K562 (cell line): Measurements from ENCODE around the gene PYROXD2. TPM values are rescaled to one million over a fixed set of nuclear protein-coding genes. Genes with fewer than 3 reads are reported as not detected.

Source experiments
- CBX8 ChIP-seq: fragments of 200-600 bp; sonication (generic); IDR thresholded peaks from 2 replicates; pipeline ENCODE4 v1.6.1; 2012; ENCODE audit warnings: borderline replicate concordance, mixed run types, low read depth, mild to moderate bottlenecking, moderate library complexity, mixed read lengths, low read length, control low read depth, inconsistent platforms; ENCODE audit not compliant: poor library complexity, severe bottlenecking; ENCODE audit errors: extremely low read depth
- CHD1 ChIP-seq: fragments of 200-600 bp; sonication (generic); IDR thresholded peaks from one replicate; pipeline ENCODE4 v1.6.1; 2012; ENCODE audit warnings: mild to moderate bottlenecking, moderate library complexity, low read length, inconsistent platforms
- FOSL1 ChIP-seq: fragments of 200-800 bp; sonication (Bioruptor generic); conservative IDR thresholded peaks from 2 replicates; pipeline ENCODE4 v1.6.1; 2016; ENCODE audit warnings: missing genetic modification characterization, missing compliant biosample characterization
- KHSRP ChIP-seq: fragments of 450-650 bp; IDR thresholded peaks from 2 replicates; pipeline ENCODE4 v1.6.1; 2017
- L3MBTL2 ChIP-seq: fragments of 450-650 bp; IDR thresholded peaks from 2 replicates; pipeline ENCODE4 v1.6.1; 2016; ENCODE audit warnings: mild to moderate bottlenecking, moderate library complexity
- MEF2A ChIP-seq: IDR thresholded peaks from 2 replicates; pipeline ENCODE4 v1.6.1; 2011; ENCODE audit warnings: low read depth, mild to moderate bottlenecking, low read length, moderate library complexity; ENCODE audit not compliant: control insufficient read depth
- MYBL2 ChIP-seq, 2 experiments: fragments of 450-650 bp in 1 of 2; sonication (generic) in 1 of 2; formaldehyde crosslinking in 1 of 2; IDR thresholded peaks; 2 replicates each; pipeline versions ENCODE4 v1.6.1 to v1.8.1; 2017 to 2022; ENCODE audit warnings: borderline replicate concordance in 1 of 2, inconsistent platforms in 1 of 2, low read depth in 1 of 2, mild to moderate bottlenecking in 1 of 2, missing genetic modification reagents in 1 of 2, moderate library complexity in 1 of 2
- NCOA4 ChIP-seq: fragments of 450-650 bp; IDR thresholded peaks from 2 replicates; pipeline ENCODE4 v1.6.1; 2018; ENCODE audit warnings: mild to moderate bottlenecking; ENCODE audit not compliant: partially characterized antibody
- NCOR1 ChIP-seq: fragments of 450-650 bp; IDR thresholded peaks from 2 replicates; pipeline ENCODE4 v1.6.1; 2016; ENCODE audit warnings: mild to moderate bottlenecking, moderate library complexity
- NELFE ChIP-seq: IDR thresholded peaks from 2 replicates; pipeline ENCODE4 v1.6.1; 2011; ENCODE audit warnings: mild to moderate bottlenecking; ENCODE audit not compliant: insufficient read depth, insufficient read length
- NFIC ChIP-seq: fragments of 450-650 bp; IDR thresholded peaks from 2 replicates; pipeline ENCODE4 v1.6.1; 2017; ENCODE audit warnings: mild to moderate bottlenecking, inconsistent platforms
- RFX5 ChIP-seq: IDR thresholded peaks from 2 replicates; pipeline ENCODE4 v1.6.1; 2011; ENCODE audit warnings: low read depth, mild to moderate bottlenecking, improper control_type of control experiment, low read length
- RHOXF2B ChIP-seq: fragments of 250-450 bp; sonication (Bioruptor Pico); conservative IDR thresholded peaks from 2 replicates; pipeline ENCODE4 v1.5.1; 2021
- SP2 ChIP-seq: IDR thresholded peaks from 2 replicates; pipeline ENCODE4 v1.6.1; 2011; ENCODE audit warnings: mild to moderate bottlenecking, low read depth, low read length, moderate library complexity; ENCODE audit not compliant: poor library complexity, severe bottlenecking; ENCODE audit errors: extremely low read depth
- THRAP3 ChIP-seq: fragments of 450-650 bp; IDR thresholded peaks from 2 replicates; pipeline ENCODE4 v1.6.1; 2016; ENCODE audit warnings: mild to moderate bottlenecking, inconsistent platforms, borderline replicate concordance
- ZNF175 ChIP-seq: fragments of 200-800 bp; sonication (Bioruptor generic); IDR thresholded peaks from 2 replicates; pipeline ENCODE4 v1.6.1; 2016; ENCODE audit warnings: low read depth, mild to moderate bottlenecking, missing genetic modification characterization, missing compliant biosample characterization
- ZNF3 ChIP-seq: fragments of 250-450 bp; sonication (Bioruptor Pico); IDR thresholded peaks from 2 replicates; pipeline ENCODE4 v1.5.0; 2021; ENCODE audit warnings: mild to moderate bottlenecking, moderate library complexity
- ZNF41 ChIP-seq: fragments of 250-450 bp; sonication (Bioruptor Pico); conservative IDR thresholded peaks from 2 replicates; pipeline ENCODE4 v1.4.0; 2020; ENCODE audit warnings: mild to moderate bottlenecking
- polyA plus RNA-seq, 8 experiments: library from polyadenylated mRNA; depleted of rRNA in 4 of 8; stranded (reverse) in 5 of 8; unstranded in 3 of 8; fragments of >200 nt; fragmentation: Nextera tagmentation in 2 of 8; fragmentation: Illumina TruSeq in 1 of 8; extraction: Ambion mirVana in 2 of 8; extraction: Trizol in 1 of 8; gene quantifications; 2 replicates each; pipeline versions ENCODE4 v1.2.1 to v1.2.3, GENCODE V29; 2011 to 2014; ENCODE audit warnings: inconsistent platforms in 1 of 8, missing spikeins in 1 of 8
- total RNA-seq, 7 experiments: library from RNA; depleted of rRNA in 6 of 7; stranded (reverse); fragments of >200 nt in 6 of 7; fragmentation: Illumina TruSeq in 2 of 7; extraction: Trizol in 2 of 7; gene quantifications; 2 replicates each; pipeline versions ENCODE4 v1.2.1 to v1.2.3, GENCODE V29; 2011 to 2021; ENCODE audit warnings: low replicate concordance in 1 of 7
- TF ChIP-seq, protein P1 (sequence below): fragments of 200-800 bp; sonication (Bioruptor generic); IDR thresholded peaks from 2 replicates; pipeline ENCODE4 v1.6.1; 2016; ENCODE audit warnings: missing genetic modification characterization, missing compliant biosample characterization
- TF ChIP-seq, protein P2 (sequence below): IDR thresholded peaks from 2 replicates; pipeline ENCODE4 v1.6.1; 2014; ENCODE audit warnings: antibody characterized with exemption
- TF ChIP-seq, protein P3 (sequence below): fragments of 250-450 bp; sonication (Bioruptor Pico); IDR thresholded peaks from 2 replicates; pipeline ENCODE4 v1.8.0; 2022; ENCODE audit warnings: moderate library complexity, mild to moderate bottlenecking, inconsistent platforms
- TF ChIP-seq, protein P4 (sequence below): fragments of 250-450 bp; sonication (Bioruptor Pico); IDR thresholded peaks from 2 replicates; pipeline ENCODE4 v1.9.0; 2021; ENCODE audit warnings: mild to moderate bottlenecking

The PYROXD2 gene
- total and polyA plus RNA-seq, 9 of the 15 experiments (the other 6 are each of a cell fraction or from before 2014, with no cell fraction given) = 0.14 to 1.4 (median 0.58) TPM

DNA sequence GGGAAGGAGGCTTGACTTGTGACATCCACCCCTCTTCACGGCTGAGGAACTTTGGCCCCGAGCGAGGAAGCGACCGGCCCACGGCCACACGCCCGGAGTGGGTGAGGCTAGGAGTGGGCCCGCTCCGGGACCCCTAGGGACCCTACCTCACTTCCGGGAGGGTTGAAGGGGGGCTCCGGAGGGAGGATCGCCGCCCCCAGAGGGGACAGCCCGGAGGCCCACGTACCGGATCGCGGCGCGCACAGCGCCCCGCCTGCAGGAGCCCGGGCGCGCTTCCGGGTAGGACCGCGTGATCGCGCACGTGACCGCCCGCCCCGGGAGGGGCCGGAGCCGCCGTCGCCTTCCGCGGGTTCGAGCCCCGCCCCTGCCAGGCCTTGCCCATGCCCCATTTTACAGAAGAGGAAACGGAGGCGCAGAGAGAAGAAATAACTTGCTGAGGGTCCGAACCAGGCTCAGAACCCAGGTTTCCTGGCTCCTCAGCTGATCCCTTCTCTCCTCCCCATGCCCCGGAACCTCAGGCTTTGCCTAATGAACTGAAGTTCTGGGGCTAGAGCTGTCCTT lies 31.8 kb upstream of the PYROXD2 start, which contains the start of gene HPS1 (continued):
- TF ChIP-seq, protein P1, sequence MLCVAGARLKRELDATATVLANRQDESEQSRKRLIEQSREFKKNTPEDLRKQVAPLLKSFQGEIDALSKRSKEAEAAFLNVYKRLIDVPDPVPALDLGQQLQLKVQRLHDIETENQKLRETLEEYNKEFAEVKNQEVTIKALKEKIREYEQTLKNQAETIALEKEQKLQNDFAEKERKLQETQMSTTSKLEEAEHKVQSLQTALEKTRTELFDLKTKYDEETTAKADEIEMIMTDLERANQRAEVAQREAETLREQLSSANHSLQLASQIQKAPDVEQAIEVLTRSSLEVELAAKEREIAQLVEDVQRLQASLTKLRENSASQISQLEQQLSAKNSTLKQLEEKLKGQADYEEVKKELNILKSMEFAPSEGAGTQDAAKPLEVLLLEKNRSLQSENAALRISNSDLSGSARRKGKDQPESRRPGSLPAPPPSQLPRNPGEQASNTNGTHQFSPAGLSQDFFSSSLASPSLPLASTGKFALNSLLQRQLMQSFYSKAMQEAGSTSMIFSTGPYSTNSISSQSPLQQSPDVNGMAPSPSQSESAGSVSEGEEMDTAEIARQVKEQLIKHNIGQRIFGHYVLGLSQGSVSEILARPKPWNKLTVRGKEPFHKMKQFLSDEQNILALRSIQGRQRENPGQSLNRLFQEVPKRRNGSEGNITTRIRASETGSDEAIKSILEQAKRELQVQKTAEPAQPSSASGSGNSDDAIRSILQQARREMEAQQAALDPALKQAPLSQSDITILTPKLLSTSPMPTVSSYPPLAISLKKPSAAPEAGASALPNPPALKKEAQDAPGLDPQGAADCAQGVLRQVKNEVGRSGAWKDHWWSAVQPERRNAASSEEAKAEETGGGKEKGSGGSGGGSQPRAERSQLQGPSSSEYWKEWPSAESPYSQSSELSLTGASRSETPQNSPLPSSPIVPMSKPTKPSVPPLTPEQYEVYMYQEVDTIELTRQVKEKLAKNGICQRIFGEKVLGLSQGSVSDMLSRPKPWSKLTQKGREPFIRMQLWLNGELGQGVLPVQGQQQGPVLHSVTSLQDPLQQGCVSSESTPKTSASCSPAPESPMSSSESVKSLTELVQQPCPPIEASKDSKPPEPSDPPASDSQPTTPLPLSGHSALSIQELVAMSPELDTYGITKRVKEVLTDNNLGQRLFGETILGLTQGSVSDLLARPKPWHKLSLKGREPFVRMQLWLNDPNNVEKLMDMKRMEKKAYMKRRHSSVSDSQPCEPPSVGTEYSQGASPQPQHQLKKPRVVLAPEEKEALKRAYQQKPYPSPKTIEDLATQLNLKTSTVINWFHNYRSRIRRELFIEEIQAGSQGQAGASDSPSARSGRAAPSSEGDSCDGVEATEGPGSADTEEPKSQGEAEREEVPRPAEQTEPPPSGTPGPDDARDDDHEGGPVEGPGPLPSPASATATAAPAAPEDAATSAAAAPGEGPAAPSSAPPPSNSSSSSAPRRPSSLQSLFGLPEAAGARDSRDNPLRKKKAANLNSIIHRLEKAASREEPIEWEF = no peak
- no peak for TF ChIP-seq CBX8
- no peak for TF ChIP-seq CHD1
- no peak for TF ChIP-seq ZNF41
- no peak for TF ChIP-seq KHSRP
- TF ChIP-seq MEF2A = no peak
- no peak; the same call in 1 of the 2 replicates for TF ChIP-seq FOSL1 (tag)
- peak; percentile 40; the same call in 1 of the 2 replicates for TF ChIP-seq L3MBTL2
- TF ChIP-seq NFIC = no peak
- TF ChIP-seq NCOR1 = no peak
- TF ChIP-seq RHOXF2B = no peak
- TF ChIP-seq, protein P2, sequence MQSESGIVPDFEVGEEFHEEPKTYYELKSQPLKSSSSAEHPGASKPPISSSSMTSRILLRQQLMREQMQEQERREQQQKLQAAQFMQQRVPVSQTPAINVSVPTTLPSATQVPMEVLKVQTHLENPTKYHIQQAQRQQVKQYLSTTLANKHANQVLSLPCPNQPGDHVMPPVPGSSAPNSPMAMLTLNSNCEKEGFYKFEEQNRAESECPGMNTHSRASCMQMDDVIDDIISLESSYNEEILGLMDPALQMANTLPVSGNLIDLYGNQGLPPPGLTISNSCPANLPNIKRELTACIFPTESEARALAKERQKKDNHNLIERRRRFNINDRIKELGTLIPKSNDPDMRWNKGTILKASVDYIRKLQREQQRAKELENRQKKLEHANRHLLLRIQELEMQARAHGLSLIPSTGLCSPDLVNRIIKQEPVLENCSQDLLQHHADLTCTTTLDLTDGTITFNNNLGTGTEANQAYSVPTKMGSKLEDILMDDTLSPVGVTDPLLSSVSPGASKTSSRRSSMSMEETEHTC = peak; percentile 88; the same call in 1 of the 2 replicates
- TF ChIP-seq, protein P3, sequence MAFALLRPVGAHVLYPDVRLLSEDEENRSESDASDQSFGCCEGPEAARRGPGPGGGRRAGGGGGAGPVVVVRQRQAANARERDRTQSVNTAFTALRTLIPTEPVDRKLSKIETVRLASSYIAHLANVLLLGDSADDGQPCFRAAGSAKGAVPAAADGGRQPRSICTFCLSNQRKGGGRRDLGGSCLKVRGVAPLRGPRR (CRISPR knock-in tag) = no peak
- TF ChIP-seq RFX5 = no peak
- TF ChIP-seq ZNF175 = no peak
- no peak for TF ChIP-seq ZNF3
- TF ChIP-seq, protein P4, sequence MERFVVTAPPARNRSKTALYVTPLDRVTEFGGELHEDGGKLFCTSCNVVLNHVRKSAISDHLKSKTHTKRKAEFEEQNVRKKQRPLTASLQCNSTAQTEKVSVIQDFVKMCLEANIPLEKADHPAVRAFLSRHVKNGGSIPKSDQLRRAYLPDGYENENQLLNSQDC (CRISPR knock-in tag) = no peak
- TF ChIP-seq MYBL2 (IDR thresholded peaks at IDR 0.05; ENCODE audit: low read depth) = no peak
- no peak for TF ChIP-seq MYBL2 (CRISPR knock-in tag; IDR thresholded peaks at IDR 0.05; ENCODE audit: borderline replicate concordance)
- no peak for TF ChIP-seq SP2
- TF ChIP-seq NELFE = no peak
- no peak for TF ChIP-seq NCOA4
- no peak for TF ChIP-seq THRAP3
